SJSA1 (cell line): ENCODE results near the gene NRF1. TPM values are rescaled to one million over a fixed set of nuclear protein-coding genes. Genes with fewer than 3 reads are reported as not detected.
"Not testable (repeated sequence)": the region's sequence is repeated elsewhere in the genome, so short reads cannot be mapped to it uniquely, and the experiment has no call there.

Experiments
- DNase-seq, 2 experiments: peaks; one replicate each; pipeline ENCODE4 v3.0.0-alpha.2; 2015 to 2020; ENCODE audit warnings: low spot score in 2 of 2, low read depth in 1 of 2
- H3K27ac ChIP-seq: fragments of 250-450 bp; sonication (Bioruptor Pico); 2 replicates; pipeline ENCODE4 v1.5.1; 2020; ENCODE audit warnings: mild to moderate bottlenecking, moderate library complexity
- H3K27me3 ChIP-seq: fragments of 250-450 bp; sonication (Bioruptor Pico); replicated peaks from 2 replicates; pipeline ENCODE4 v1.5.1; 2020; ENCODE audit warnings: mild to moderate bottlenecking, moderate library complexity
- H3K36me3 ChIP-seq: fragments of 250-450 bp; sonication (Bioruptor Pico); 2 replicates; pipeline ENCODE4 v1.5.1; 2020; ENCODE audit warnings: mild to moderate bottlenecking
- H3K4me1 ChIP-seq: fragments of 250-450 bp; sonication (Bioruptor Pico); replicated peaks from 2 replicates; pipeline ENCODE4 v1.6.1; 2021; ENCODE audit warnings: mild to moderate bottlenecking
- H3K4me3 ChIP-seq: fragments of 250-450 bp; sonication (Bioruptor Pico); 2 replicates; pipeline ENCODE4 v1.5.1; 2020; ENCODE audit warnings: mild to moderate bottlenecking
- H3K9me3 ChIP-seq: fragments of 250-450 bp; sonication (Bioruptor Pico); replicated peaks from 2 replicates; pipeline ENCODE4 v1.5.1; 2020; ENCODE audit warnings: mild to moderate bottlenecking
- total RNA-seq: library from RNA; depleted of rRNA; stranded (reverse); fragments of >200 nt; shearing (Covaris generic); gene quantifications from 2 replicates; pipeline ENCODE4 v1.2.3, GENCODE V29; 2014; rRNA removed

Gene NRF1
- total RNA-seq, result 6.7 and 20.9 TPM in 2 replicates

DNA sequence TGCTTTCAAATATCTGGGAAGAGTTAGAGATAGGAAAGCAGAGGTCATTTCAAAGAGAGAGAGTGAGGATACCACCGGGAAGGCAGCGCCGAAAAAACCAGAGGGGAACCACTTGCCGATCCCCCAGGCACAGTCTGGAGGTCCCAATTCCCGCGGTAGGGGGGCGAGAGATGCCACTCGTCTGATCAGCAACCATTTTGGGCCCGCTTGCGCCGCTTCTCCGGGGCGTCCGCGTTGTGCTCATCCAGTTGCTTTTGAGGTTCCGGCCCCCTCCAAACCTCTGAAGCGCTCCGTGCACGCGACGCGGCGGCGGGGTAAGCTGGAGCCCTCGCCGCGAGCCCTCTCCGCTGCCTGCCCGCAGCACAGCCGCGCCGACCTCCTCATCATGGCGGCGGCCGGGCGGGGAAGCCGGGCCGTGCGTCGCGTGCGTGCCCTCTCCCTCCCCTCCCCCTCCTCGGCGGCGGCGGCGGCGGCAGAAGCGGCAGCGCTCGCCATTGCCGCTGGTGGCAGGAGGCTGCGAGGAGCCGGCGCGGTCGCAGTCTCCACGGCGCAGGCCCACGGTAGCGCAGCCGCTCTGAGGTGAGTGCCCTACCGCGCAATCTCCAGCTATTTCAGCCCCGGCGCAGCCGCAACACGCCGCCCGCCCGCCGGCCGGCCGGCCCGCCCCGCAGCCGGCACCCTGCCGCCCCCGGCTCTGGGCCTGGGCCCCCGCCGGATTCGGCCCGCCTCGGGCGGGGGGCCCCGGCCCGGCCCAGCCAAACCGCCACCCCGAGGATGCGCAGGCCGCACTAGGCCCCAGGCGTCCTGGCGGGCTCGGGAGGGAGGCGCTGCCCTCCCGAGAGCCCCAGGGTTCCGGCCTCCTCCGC lies at the start of gene NRF1:
Gene NRF1, plus strand, starts transcription at position 475 of the 866 bp plus-strand sequence. CDS start 45,632 bp downstream, outside the sequence.
- Histone ChIP-seq H3K27ac (peak within 1 kb of the TSS; percentile 89), H3K36me3 (peaks cover 39% of the 10 kb centered on the region), H3K4me1 (peaks cover 8% of the 10 kb centered on the region; the same call in 1 of the 2 replicates), H3K9me3 (no peaks in the 10 kb centered on the region), H3K4me3 (peak within 1 kb of the TSS; percentile 82), H3K27me3 (no peaks in the 10 kb centered on the region)
- DNase-seq, result peak; percentile 91 to 96

DNA sequence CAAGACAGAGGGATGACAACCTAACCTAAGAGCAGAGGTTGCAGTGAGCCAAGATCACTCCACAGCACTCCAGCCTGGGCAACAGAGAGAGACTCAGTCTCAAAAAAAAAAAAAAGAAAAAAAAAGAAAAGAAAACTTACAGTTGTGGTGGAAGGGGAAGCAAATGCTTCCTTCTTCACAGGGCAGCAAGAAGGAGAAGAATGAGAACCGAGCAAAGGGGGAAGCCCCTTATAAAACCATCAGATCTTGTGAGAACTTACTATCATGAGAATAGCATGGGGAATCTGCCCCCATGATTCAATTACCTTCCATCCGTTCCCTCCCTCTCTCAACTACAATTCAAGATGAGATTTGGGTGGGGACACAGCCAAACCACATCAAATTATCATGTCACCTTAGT lies 45.2 kb upstream of the NRF1 start:
- not testable (repeated sequence) for H3K27ac ChIP-seq, H3K27me3 ChIP-seq, H3K9me3 ChIP-seq, DNase-seq, H3K4me3 ChIP-seq, H3K36me3 ChIP-seq
- H3K4me1 ChIP-seq, result peaks cover 13% of the 10 kb centered on the region

DNA sequence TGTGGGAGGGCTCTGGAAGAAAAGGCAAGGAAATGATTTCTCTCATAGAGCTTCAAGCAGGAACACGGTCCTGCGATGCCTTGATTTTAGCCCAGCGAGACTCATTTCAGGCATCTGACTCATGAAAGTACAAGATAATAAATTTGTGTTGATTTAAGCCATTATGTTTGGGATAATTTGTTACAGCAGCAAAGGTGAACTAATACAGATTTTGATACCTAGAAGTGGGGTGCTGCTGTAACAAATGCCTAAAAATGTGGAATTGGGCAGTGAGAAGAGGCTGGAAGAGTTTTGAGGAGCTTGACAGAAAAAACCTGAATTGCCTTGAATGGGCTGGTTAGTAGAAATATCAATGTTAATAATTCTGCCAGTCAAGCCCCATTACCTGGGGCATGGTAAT lies 44.1 kb upstream of the NRF1 start:
- H3K4me3 ChIP-seq, result no peak overlapping the region
- no peaks in the 10 kb centered on the region for H3K36me3 ChIP-seq
- H3K27me3 ChIP-seq, result no peaks in the 10 kb centered on the region
- no peak for DNase-seq
- H3K4me1 ChIP-seq, result peaks cover 16% of the 10 kb centered on the region
- 0 out of 2 replicates have a peak, but pooled peaks cover 7% of the 10 kb centered on the region for H3K9me3 ChIP-seq
- no peak overlapping the region for H3K27ac ChIP-seq

DNA sequence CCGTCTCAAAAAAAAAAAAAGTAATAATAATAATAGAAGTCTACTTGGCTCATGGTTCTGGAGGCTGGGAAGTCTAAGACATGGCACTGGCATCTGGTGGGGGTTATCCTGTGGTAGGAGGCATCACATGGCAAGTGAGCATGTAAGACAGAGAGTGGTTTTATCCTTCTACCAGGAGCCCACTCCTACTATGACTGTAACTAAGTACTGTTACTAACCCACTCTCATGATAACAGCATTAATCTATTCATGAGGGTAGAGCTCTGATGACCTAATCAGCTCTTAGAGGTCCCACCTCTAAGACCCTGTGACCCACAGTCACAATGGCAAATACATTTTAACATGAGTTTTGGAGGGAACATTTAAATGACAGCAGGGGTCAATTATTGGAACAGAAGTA lies 43.3 kb upstream of the NRF1 start:
- H3K27ac ChIP-seq, result no peak overlapping the region
- peaks cover 16% of the 10 kb centered on the region for H3K4me1 ChIP-seq
- no peak for DNase-seq
- no peaks in the 10 kb centered on the region for H3K36me3 ChIP-seq
- no peak overlapping the region for H3K4me3 ChIP-seq
- H3K9me3 ChIP-seq, result 0 out of 2 replicates have a peak, but pooled peaks cover 7% of the 10 kb centered on the region
- H3K27me3 ChIP-seq, result no peaks in the 10 kb centered on the region

DNA sequence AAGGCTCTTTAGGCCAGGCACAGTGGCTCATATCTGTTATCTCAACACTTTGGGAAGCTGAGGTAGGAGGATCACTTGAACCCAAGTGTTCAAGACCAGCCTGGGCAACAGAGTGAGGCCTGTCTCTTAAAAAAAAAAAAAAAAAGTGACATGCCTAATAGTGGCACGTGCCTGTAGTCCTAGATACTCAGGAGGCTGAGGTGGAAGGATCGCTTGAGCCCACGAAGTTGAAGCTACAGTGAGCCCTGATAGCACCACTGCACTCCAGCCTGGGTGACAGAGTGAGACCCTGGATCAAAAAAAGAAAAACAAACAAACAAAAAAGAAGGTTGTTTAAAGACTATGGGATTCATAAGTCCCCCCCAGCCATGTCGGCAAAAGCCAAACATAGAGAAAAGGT lies 42.2 kb upstream of the NRF1 start:
- Histone ChIP-seq H3K9me3 (0 out of 2 replicates have a peak, but pooled peaks cover 7% of the 10 kb centered on the region), H3K27ac (peak overlapping the region; percentile 65), H3K27me3 (no peaks in the 10 kb centered on the region), H3K4me3 (no peak overlapping the region), H3K4me1 (peaks cover 16% of the 10 kb centered on the region), H3K36me3 (no peaks in the 10 kb centered on the region)
- DNase-seq, result no peak

DNA sequence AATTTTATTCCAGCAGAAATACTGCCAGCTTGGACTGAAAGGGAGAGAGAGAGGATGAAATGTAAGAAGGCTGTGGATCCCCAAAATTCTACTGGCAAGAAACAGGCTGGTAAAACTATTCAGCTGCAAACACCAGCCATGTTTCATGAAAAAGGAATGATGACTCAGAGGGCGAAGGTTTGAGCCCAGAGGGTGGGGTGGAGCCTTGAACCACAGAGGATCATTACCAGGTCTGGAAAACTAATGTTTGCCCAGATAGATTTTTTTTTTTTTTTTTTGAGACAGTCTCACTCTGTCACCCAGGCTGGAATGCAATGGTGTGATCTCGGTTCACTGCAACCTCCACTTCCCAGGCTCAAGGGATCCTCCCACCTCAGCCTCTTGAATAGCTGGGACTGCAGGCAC lies 41.7 kb upstream of the NRF1 start:
- H3K27ac ChIP-seq, result peak overlapping the region; percentile 65
- H3K4me3 ChIP-seq, result no peak overlapping the region
- no peaks in the 10 kb centered on the region for H3K27me3 ChIP-seq
- peaks cover 16% of the 10 kb centered on the region for H3K4me1 ChIP-seq
- 0 out of 2 replicates have a peak, but pooled peaks cover 7% of the 10 kb centered on the region for H3K9me3 ChIP-seq
- H3K36me3 ChIP-seq, result no peaks in the 10 kb centered on the region
- peak; percentile 78 to 79 for DNase-seq

DNA sequence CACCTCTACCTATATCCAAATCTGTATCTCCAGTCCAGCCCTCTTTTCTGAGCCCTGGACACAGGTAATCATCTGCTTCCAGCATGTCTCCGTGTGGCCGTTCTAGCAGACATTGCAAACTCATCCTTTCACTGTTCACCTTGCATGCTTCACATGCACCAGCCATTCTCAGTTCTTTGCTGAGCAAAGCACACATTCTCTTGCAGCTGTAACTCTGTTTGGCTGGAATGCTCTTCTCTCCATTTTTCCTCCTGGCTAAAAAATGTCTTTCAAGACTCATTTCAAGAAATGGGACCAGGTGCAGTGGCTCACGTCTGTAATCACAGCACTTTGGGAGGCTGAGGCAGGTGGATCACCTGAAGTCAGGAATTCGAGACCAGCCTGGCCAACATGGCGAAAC lies 40.3 kb upstream of the NRF1 start:
- no peak for DNase-seq
- H3K27me3 ChIP-seq, result no peaks in the 10 kb centered on the region
- H3K4me3 ChIP-seq, result no peak overlapping the region
- H3K9me3 ChIP-seq, result peaks cover 10% of the 10 kb centered on the region; the same call in 1 of the 2 replicates
- H3K27ac ChIP-seq, result no peak overlapping the region
- peaks cover 16% of the 10 kb centered on the region for H3K4me1 ChIP-seq
- no peaks in the 10 kb centered on the region for H3K36me3 ChIP-seq

DNA sequence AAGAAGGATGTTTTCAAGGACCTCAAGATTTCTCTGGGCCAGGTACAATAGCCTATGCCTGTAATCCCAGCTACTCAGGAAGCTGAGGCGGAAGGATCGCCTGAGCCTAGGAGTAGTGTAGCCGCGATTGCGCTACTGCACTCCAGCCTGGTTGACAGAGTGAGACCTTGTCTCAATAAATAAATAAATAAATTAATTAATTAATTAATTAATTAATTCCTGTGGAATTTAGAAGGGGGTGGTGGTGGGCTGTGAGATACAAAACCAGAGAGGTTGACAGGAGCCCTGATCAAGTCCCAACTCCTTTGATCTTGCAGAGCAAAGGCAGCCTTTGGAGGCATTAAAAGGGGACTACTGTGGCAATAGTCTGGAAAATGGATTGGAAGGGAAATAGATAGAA lies 39.3 kb upstream of the NRF1 start:
- Histone ChIP-seq H3K27me3 (no peaks in the 10 kb centered on the region), H3K27ac (no peak overlapping the region)
- no peak for DNase-seq

DNA sequence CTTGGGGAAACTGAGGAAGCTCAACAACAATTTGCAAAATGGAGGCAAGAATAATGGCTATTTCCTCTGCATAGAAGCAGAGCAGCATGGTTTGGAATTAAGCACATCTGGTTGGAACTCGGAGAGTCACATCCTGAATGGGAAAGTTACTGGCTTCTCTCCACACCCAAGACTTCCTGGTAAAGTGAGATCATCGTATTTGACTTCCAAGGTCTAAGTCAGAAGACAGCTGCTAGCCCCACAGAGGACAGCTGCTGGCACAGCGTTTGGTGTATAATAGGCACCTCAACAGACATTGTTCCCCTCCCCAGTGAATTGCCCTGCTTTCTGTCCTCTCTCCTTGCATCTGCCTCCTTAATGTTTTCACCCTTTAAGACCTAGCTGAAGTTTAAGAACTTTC lies 37.0 kb upstream of the NRF1 start:
- Histone ChIP-seq H3K4me3 (no peak overlapping the region), H3K27ac (no peak overlapping the region), H3K27me3 (no peaks in the 10 kb centered on the region), H3K4me1 (peaks cover 14% of the 10 kb centered on the region), H3K36me3 (no peaks in the 10 kb centered on the region), H3K9me3 (peaks cover 17% of the 10 kb centered on the region; the same call in 1 of the 2 replicates)
- no peak for DNase-seq

More for the DNA sequence above, 39.3 kb upstream of the NRF1 start:
- H3K9me3 ChIP-seq, result peaks cover 11% of the 10 kb centered on the region; the same call in 1 of the 2 replicates
- no peak overlapping the region for H3K4me3 ChIP-seq
- H3K4me1 ChIP-seq, result peaks cover 16% of the 10 kb centered on the region
- no peaks in the 10 kb centered on the region for H3K36me3 ChIP-seq

DNA sequence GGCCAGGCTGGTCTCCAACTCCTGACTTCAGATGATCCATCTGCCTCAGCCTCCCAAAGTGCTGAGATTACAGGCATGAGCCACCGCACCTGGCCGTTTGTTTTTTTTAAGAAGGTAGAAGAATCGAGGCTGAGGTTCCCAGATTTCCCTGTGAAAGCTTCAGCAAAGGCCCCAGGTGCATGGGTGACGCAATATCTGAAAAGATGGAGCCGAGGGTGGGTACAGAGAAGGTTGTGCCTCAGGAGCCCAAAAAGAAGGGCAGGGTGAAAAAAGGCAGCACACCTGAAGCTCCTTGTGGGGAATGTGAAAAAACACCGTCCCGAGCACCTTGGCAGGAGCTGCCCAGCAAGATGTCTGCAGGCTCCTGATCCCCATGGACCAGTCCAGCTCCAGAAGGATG lies 35.8 kb upstream of the NRF1 start:
- Histone ChIP-seq H3K27ac (no peak overlapping the region), H3K36me3 (no peaks in the 10 kb centered on the region), H3K4me1 (0 out of 2 replicates have a peak, but pooled peaks cover 4% of the 10 kb centered on the region), H3K9me3 (peaks cover 14% of the 10 kb centered on the region; the same call in 1 of the 2 replicates), H3K4me3 (no peak overlapping the region), H3K27me3 (no peaks in the 10 kb centered on the region)
- no peak for DNase-seq

DNA sequence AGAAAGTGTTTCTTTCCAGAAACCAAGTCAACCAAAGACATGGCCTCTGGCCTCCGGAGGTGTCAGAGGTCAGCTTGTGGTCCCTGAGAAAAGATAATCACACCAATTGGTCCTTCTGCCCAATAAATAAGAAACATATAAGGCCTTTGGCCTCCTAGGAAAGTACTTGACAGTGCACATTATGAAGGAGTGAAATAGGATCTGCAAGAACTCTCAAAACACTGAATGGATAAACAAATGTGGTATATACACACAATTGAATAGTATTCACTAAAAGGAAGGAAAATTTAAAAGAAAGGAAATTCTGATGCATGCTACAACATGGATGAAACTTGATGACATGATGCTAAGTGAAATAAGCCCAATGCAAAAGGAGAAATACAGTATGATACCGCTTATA lies 35.4 kb upstream of the NRF1 start:
- no peak for DNase-seq
- Histone ChIP-seq H3K4me3 (no peak overlapping the region), H3K36me3 (no peaks in the 10 kb centered on the region), H3K27ac (no peak overlapping the region), H3K9me3 (peaks cover 14% of the 10 kb centered on the region; the same call in 1 of the 2 replicates), H3K27me3 (no peaks in the 10 kb centered on the region), H3K4me1 (0 out of 2 replicates have a peak, but pooled peaks cover 4% of the 10 kb centered on the region)

DNA sequence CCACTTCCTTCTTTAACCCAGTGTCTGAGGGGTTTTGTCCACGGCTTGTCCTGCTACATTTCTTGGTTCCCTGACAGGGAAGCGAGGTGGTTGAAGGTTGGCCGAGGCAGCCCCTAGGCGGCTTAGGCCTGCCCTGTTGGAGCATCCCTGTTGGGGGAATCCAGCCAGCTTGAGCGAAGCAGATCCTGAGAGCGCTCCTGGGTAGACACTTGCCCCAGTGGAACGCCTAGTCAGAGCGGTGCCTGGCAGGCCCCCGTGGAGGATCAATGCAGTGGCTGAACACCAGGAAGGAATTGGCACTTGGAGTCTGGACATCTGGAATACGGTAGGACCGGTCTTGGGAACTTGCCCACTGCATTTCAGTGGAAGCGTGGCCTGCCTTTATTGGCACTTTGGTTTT lies 32.7 kb upstream of the NRF1 start:
- H3K27ac ChIP-seq, result no peak overlapping the region
- no peaks in the 10 kb centered on the region for H3K27me3 ChIP-seq
- H3K9me3 ChIP-seq, result peaks cover 14% of the 10 kb centered on the region; the same call in 1 of the 2 replicates
- H3K4me3 ChIP-seq, result no peak overlapping the region
- DNase-seq, result no peak
- H3K36me3 ChIP-seq, result no peaks in the 10 kb centered on the region
- no peaks in the 10 kb centered on the region for H3K4me1 ChIP-seq

DNA sequence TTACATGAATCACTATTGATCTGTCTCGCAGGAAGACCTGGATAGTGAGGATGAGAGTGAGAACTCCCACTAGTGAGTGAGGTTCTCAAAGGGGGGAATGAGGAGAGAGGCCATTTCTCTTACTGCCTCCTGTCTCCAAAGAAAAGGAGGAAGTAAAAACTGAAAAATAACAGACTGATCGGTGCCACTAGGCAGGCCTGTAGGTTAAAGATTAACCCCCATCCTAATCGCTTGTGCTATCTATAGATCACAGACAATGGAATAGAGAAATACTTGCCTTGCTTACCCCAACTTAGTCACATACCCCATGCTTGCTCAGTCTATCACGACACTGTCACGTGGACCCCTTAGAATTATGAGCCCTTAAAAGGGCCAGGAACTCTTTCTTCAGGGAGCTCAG lies 25.3 kb upstream of the NRF1 start:
- not testable (repeated sequence) for H3K4me3 ChIP-seq, H3K36me3 ChIP-seq, DNase-seq, H3K27ac ChIP-seq, H3K4me1 ChIP-seq, H3K27me3 ChIP-seq
- peaks cover 10% of the 10 kb centered on the region for H3K9me3 ChIP-seq

DNA sequence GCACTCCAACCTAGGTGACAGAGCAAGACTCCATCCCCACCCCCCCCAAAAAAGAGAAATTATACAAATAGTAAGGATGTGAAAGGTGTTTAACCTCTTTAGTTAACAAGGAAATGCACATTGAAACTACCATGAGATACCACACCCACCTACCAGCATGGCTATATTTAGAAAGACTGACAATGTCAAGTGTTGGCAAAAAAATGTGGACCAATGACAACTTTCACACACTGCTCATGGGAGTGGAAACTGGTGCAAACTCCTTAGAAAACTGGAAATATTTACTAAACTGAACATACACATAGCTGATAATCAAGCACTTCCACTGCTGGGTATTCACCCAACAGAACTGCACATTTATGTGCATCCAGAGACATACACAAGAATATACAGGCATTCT lies 23.3 kb upstream of the NRF1 start:
- Histone ChIP-seq H3K9me3 (peaks cover 10% of the 10 kb centered on the region), H3K27ac (no peak overlapping the region), H3K27me3 (no peaks in the 10 kb centered on the region), H3K36me3 (no peaks in the 10 kb centered on the region), H3K4me1 (peaks cover 3% of the 10 kb centered on the region; the same call in 1 of the 2 replicates), H3K4me3 (no peak overlapping the region)
- DNase-seq, result no peak
